Liver (tissue), 9 donors: ENCODE measurements around the gene FYCO1. TPM values are rescaled to one million over a fixed set of nuclear protein-coding genes. Genes with fewer than 3 reads are reported as not detected.

Source experiments
- DNase-seq: peaks from one replicate; pipeline ENCODE4 v3.0.0-alpha.2; 2017; ENCODE audit warnings: low spot score
- H3K27ac ChIP-seq, 2 donors: one replicate each; pipeline ENCODE4 v1.7.0; 2013; ENCODE audit warnings: inconsistent platforms in 2 of 2, low read length in 2 of 2, control low read depth in 1 of 2, low read depth in 1 of 2, mild to moderate bottlenecking in 1 of 2
- H3K27me3 ChIP-seq, 4 donors: one replicate each; pipeline versions ENCODE4 v1.6.1 to v1.7.0; 2013; ENCODE audit warnings: low read length in 3 of 4, inconsistent platforms in 1 of 4, mild to moderate bottlenecking in 1 of 4, moderate library complexity in 1 of 4; ENCODE audit not compliant: control insufficient read depth in 4 of 4, insufficient read depth in 4 of 4
- H3K36me3 ChIP-seq, 4 donors: one replicate each; pipeline versions ENCODE4 v1.6.1 to v1.7.0; 2013; ENCODE audit warnings: low read length in 3 of 4, mild to moderate bottlenecking in 3 of 4, low read depth in 1 of 4, moderate library complexity in 1 of 4; ENCODE audit not compliant: control insufficient read depth in 4 of 4, insufficient read depth in 3 of 4
- H3K4me1 ChIP-seq, 4 donors: one replicate each; pipeline versions ENCODE4 v1.6.1 to v1.7.0; 2013; ENCODE audit warnings: low read length in 3 of 4, mild to moderate bottlenecking in 3 of 4, moderate library complexity in 1 of 4; ENCODE audit not compliant: control insufficient read depth in 4 of 4, insufficient read depth in 4 of 4
- H3K4me3 ChIP-seq, 3 donors: one replicate each; pipeline versions ENCODE4 v1.6.1 to v1.7.0; 2013; ENCODE audit warnings: low read length in 3 of 3, control low read depth in 1 of 3, low read depth in 1 of 3, mild to moderate bottlenecking in 1 of 3
- H3K9ac ChIP-seq, 2 donors: one replicate each; pipeline ENCODE4 v1.7.0; 2013; ENCODE audit warnings: low read length in 2 of 2, mild to moderate bottlenecking in 2 of 2, moderate library complexity in 2 of 2, control low read depth in 1 of 2, low read depth in 1 of 2
- H3K9me3 ChIP-seq, 4 donors: one replicate each; pipeline versions ENCODE4 v1.6.1 to v1.7.0; 2013; ENCODE audit warnings: low read length in 3 of 4; ENCODE audit not compliant: control insufficient read depth in 4 of 4
- ATF3 ChIP-seq: IDR thresholded peaks from 2 replicates; pipeline ENCODE4 v1.6.1; 2016; ENCODE audit warnings: antibody characterized with exemption
- CTCF ChIP-seq: fragments of 150-350 bp; IDR thresholded peaks from 2 replicates; pipeline ENCODE4 v1.5.1; 2017; ENCODE audit warnings: improper control_type of control experiment, low read depth, low read length; ENCODE audit not compliant: missing input control
- EGR1 ChIP-seq, 2 donors: IDR thresholded peaks; 2 replicates each; pipeline ENCODE4 v1.6.1; 2016 to 2018; ENCODE audit warnings: antibody characterized with exemption in 2 of 2, low read depth in 2 of 2
- FOXA1 ChIP-seq: IDR thresholded peaks from 2 replicates; pipeline ENCODE4 v1.6.1; 2016; ENCODE audit warnings: antibody characterized with exemption
- FOXA2 ChIP-seq: IDR thresholded peaks from 2 replicates; pipeline ENCODE4 v1.6.1; 2016; ENCODE audit warnings: antibody characterized with exemption
- GABPA ChIP-seq, 2 donors: IDR thresholded peaks in 1 of 2; conservative IDR thresholded peaks in 1 of 2; 2 replicates each; pipeline ENCODE4 v1.6.1; 2016; ENCODE audit warnings: antibody characterized with exemption in 2 of 2, mild to moderate bottlenecking in 1 of 2, moderate library complexity in 1 of 2
- HNF4A ChIP-seq, 2 donors: conservative IDR thresholded peaks; 2 replicates each; pipeline ENCODE4 v1.6.1; 2016; ENCODE audit warnings: antibody characterized with exemption in 2 of 2, mild to moderate bottlenecking in 2 of 2
- HNF4G ChIP-seq: IDR thresholded peaks from 2 replicates; pipeline ENCODE4 v1.6.1; 2016; ENCODE audit warnings: antibody characterized with exemption
- JUND ChIP-seq, 2 donors: IDR thresholded peaks; 2 replicates each; pipeline ENCODE4 v1.6.1; 2016; ENCODE audit warnings: antibody characterized with exemption in 2 of 2
- MAX ChIP-seq: IDR thresholded peaks from 2 replicates; pipeline ENCODE4 v1.6.1; 2016; ENCODE audit warnings: antibody characterized with exemption
- NR2F2 ChIP-seq: IDR thresholded peaks from 2 replicates; pipeline ENCODE4 v1.6.1; 2016; ENCODE audit warnings: antibody characterized with exemption
- RAD21 ChIP-seq, 2 donors: IDR thresholded peaks; 2 replicates each; pipeline ENCODE4 v1.6.1; 2016; ENCODE audit warnings: antibody characterized with exemption in 2 of 2, mild to moderate bottlenecking in 2 of 2
- REST ChIP-seq: IDR thresholded peaks from 2 replicates; pipeline ENCODE4 v1.6.1; 2016; ENCODE audit warnings: antibody characterized with exemption, mild to moderate bottlenecking
- RXRA ChIP-seq, 2 donors: IDR thresholded peaks; 2 replicates each; pipeline ENCODE4 v1.6.1; 2017 to 2018; ENCODE audit warnings: antibody characterized with exemption in 2 of 2, mild to moderate bottlenecking in 1 of 2
- SP1 ChIP-seq: IDR thresholded peaks from 2 replicates; pipeline ENCODE4 v1.6.1; 2018; ENCODE audit warnings: antibody characterized with exemption, mild to moderate bottlenecking
- TAF1 ChIP-seq: conservative IDR thresholded peaks from 2 replicates; pipeline ENCODE4 v1.6.1; 2016; ENCODE audit warnings: antibody characterized with exemption, mild to moderate bottlenecking
- YY1 ChIP-seq: IDR thresholded peaks from 2 replicates; pipeline ENCODE4 v1.6.1; 2016; ENCODE audit warnings: antibody characterized with exemption, mild to moderate bottlenecking
- ZBTB33 ChIP-seq: IDR thresholded peaks from 2 replicates; pipeline ENCODE4 v1.6.1; 2016; ENCODE audit warnings: antibody characterized with exemption
- WGBS: extraction: QIAGEN DNeasy Blood & Tissue Kit; methylation state at CpG from one replicate; pipeline ENCODE4 v1.1.7; 2013; 5-methylcytosine and 5-hydroxymethylcytosine counted together
- polyA plus RNA-seq, 2 donors: library from polyadenylated mRNA; stranded (reverse) in 1 of 2; unstranded in 1 of 2; fragments of 200-250 nt in 1 of 2; fragments of >200 nt in 1 of 2; fragmentation: Nextera tagmentation in 1 of 2; extraction: Ambion mirVana in 1 of 2; gene quantifications; one replicate each; pipeline versions ENCODE4 v1.2.1 to v1.2.3, GENCODE V29; 2013 to 2015
- total RNA-seq, 2 donors: library from RNA; depleted of rRNA; stranded (reverse); fragments of >200 nt; gene quantifications; one replicate each; pipeline ENCODE4 v1.2.3, GENCODE V29; 2014
- donor health status: healthy.
- donor health status: healthy.
- donor health status: healthy.
- donor health status: healthy.
- donor health status: healthy.

FYCO1 gene
- total and polyA plus RNA-seq, 4 donors, result 3.0 to 17.1 (median 10.2) TPM

- no peak for DNase-seq
- H3K4me3 ChIP-seq, result no peak overlapping the region
- H3K9ac ChIP-seq, result no peak overlapping the region
- no peak overlapping the region for H3K27ac ChIP-seq
- H3K36me3 ChIP-seq, result no peaks in the 10 kb centered on the region
- no peaks in the 10 kb centered on the region for H3K4me1 ChIP-seq
- no peak for TF ChIP-seq GABPA (IDR thresholded peaks at IDR 0.05 in 1 of 2, conservative IDR thresholded peaks at IDR 0.05 in 1 of 2)
- no peak for TF ChIP-seq MAX
- no peak for TF ChIP-seq RAD21 (IDR thresholded peaks at IDR 0.05)
- TF ChIP-seq FOXA2, result no peak
- no peak for TF ChIP-seq SP1
- TF ChIP-seq EGR1 (IDR thresholded peaks at IDR 0.05; ENCODE audit: low read depth in 2 of 2), result no peak
- TF ChIP-seq NR2F2, result no peak
- TF ChIP-seq FOXA1, result no peak
- no peak for TF ChIP-seq RXRA (IDR thresholded peaks at IDR 0.05)
- no peak for TF ChIP-seq ZBTB33
- TF ChIP-seq HNF4G, result no peak
- no peak for TF ChIP-seq TAF1
- TF ChIP-seq ATF3, result no peak
- no peak for TF ChIP-seq HNF4A (conservative IDR thresholded peaks at IDR 0.05)
- no peak for TF ChIP-seq JUND (IDR thresholded peaks at IDR 0.05)
- TF ChIP-seq REST, result no peak
- no peak for TF ChIP-seq CTCF
- no peak for TF ChIP-seq YY1
- H3K27me3 ChIP-seq, result no peaks in the 10 kb centered on the region
- 91% methylated on average over 13 of the region's 13 CpGs for WGBS
- H3K9me3 ChIP-seq, result peaks cover 0 to 2% (median 0%) of the 10 kb centered on the region in 4 donors
Observed at GRCh38 chr3:45907769-45908705, 87.6 kb downstream of the FYCO1 start.
